HG03442 (cell line): ENCODE measurements around the gene SOBP.
"Not testable (repeated sequence)": the region's sequence is repeated elsewhere in the genome, so short reads cannot be mapped to it uniquely, and the experiment has no call there.

Experiments used
- ATAC-seq: cut with Tn5 transposase; IDR thresholded peaks from one replicate; pipeline ENCODE4 v1.9.1; 2021; ENCODE audit warnings: mild to moderate bottlenecking, moderate library complexity; ENCODE audit not compliant: unreplicated experiment

SOBP gene

GRCh38 chr6:107547451-107547840, 57.5 kb downstream of the SOBP start:
- no peak for ATAC-seq

GRCh38 chr6:107550241-107550840, 60.4 kb downstream of the SOBP start:
- no peak for ATAC-seq

- ATAC-seq: peak; percentile 35
Measured at GRCh38 chr6:107550906-107551305, 61.0 kb downstream of the SOBP start.

GRCh38 chr6:107553121-107553520, 63.2 kb downstream of the SOBP start:
- not testable (repeated sequence) for ATAC-seq

GRCh38 chr6:107554326-107554725, 64.4 kb downstream of the SOBP start:
- ATAC-seq: no peak

GRCh38 chr6:107554918-107555317, 65.0 kb downstream of the SOBP start:
- no peak for ATAC-seq

- ATAC-seq: no peak
Measured at GRCh38 chr6:107555449-107555848, 65.5 kb downstream of the SOBP start.

- no peak for ATAC-seq
Measured at GRCh38 chr6:107556082-107556481, 66.2 kb downstream of the SOBP start.

GRCh38 chr6:107557698-107558097, 67.8 kb downstream of the SOBP start:
- no peak for ATAC-seq

GRCh38 chr6:107560657-107561056, 70.7 kb downstream of the SOBP start:
- ATAC-seq: no peak

GRCh38 chr6:107561306-107561705, 71.4 kb downstream of the SOBP start:
- ATAC-seq: no peak

GRCh38 chr6:107563694-107564588, 74.0 kb downstream of the SOBP start:
- ATAC-seq: no peak

GRCh38 chr6:107564589-107564951, 74.7 kb downstream of the SOBP start:
- ATAC-seq: no peak

GRCh38 chr6:107565165-107565723, 75.3 kb downstream of the SOBP start:
- no peak for ATAC-seq

- no peak for ATAC-seq
Measured at GRCh38 chr6:107567643-107568042, 77.7 kb downstream of the SOBP start.

GRCh38 chr6:107569473-107569872, 79.6 kb downstream of the SOBP start:
- no peak for ATAC-seq

- no peak for ATAC-seq
Measured at GRCh38 chr6:107571354-107571753, 81.4 kb downstream of the SOBP start.

- ATAC-seq: no peak
Measured at GRCh38 chr6:107572886-107573285, 83.0 kb downstream of the SOBP start.

- no peak for ATAC-seq
Measured at GRCh38 chr6:107574856-107575255, 84.9 kb downstream of the SOBP start.

- ATAC-seq: no peak
Measured at GRCh38 chr6:107576852-107577251, 86.9 kb downstream of the SOBP start.

GRCh38 chr6:107578642-107579341, 88.9 kb downstream of the SOBP start:
- no peak for ATAC-seq
